Lower leg skin (tissue), 4 donors: ENCODE data around the gene ACTN3. TPM values are rescaled to one million over a fixed set of nuclear protein-coding genes. Genes with fewer than 3 reads are reported as not detected.
"Not testable (repeated sequence)": the region's sequence is repeated elsewhere in the genome, so short reads cannot be mapped to it uniquely, and the experiment has no call there.

Experiments used
- DNase-seq, 2 donors: peaks; one replicate each; pipeline ENCODE4 v3.0.0-alpha.2; 2019; ENCODE audit warnings: low spot score in 2 of 2
- H3K4me3 ChIP-seq: fragments of 200-600 bp; sonication (generic); 2 replicates; pipeline ENCODE4 v1.5.1; 2017; ENCODE audit warnings: mild to moderate bottlenecking, low read depth; ENCODE audit not compliant: poor library complexity, severe bottlenecking
- CTCF ChIP-seq, 3 donors: fragments of 450-650 bp; IDR thresholded peaks; one replicate each; pipeline ENCODE4 v1.5.1; 2016; ENCODE audit warnings: antibody characterized with exemption in 3 of 3, mild to moderate bottlenecking in 3 of 3, moderate library complexity in 2 of 3
- POLR2A ChIP-seq, 2 donors: fragments of 450-650 bp; IDR thresholded peaks; one replicate each; pipeline ENCODE4 v1.6.1; 2016 to 2017; ENCODE audit warnings: antibody characterized with exemption in 2 of 2, mild to moderate bottlenecking in 1 of 2, moderate library complexity in 1 of 2
- WGBS, 2 donors: methylation state at CpG; one replicate each; pipeline ENCODE4 v1.1.5; 2018; 5-methylcytosine and 5-hydroxymethylcytosine counted together
- intact Hi-C: fragments of 100-400 bp; cut with DNase I; formaldehyde crosslinking; loops from one replicate; pipeline ENCODE4 v1.15.0; 2023; ENCODE audit warnings: low total_unique reads
- total RNA-seq, 4 donors: library from RNA; depleted of rRNA; stranded (reverse); fragments of >200 nt; gene quantifications; one replicate each; pipeline ENCODE4 v1.1.0, GENCODE V29; 2016

ACTN3 gene
- total RNA-seq, 4 donors from 2014 or later: not detected

GRCh38 chr11:66570079-66570849 lies 23.6 kb downstream of the ACTN3 start:
- no peak overlapping the region for H3K4me3 ChIP-seq
- intact Hi-C loops: no loop called here
- 68 to 72% methylated on average over 5 of the region's 5 CpGs for WGBS, 2 donors

DNA sequence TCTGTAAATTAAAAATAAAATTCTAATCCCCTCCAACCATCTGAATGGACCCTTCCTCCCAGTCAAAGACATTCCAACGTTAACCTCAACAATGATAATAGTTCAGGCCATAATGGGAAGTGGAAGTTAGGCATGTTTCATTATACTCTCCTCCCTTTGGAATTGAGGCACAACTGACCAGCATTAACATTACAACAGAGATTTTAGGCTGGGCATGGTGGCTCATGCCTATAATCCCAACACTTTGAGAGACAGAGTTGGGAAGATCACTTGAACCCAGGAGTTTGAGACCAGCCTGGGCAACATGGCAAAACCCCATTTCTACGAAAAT lies 24.1 kb downstream of the ACTN3 start:
- no peak for DNase-seq
- intact Hi-C loops: no loop called here
- WGBS, 2 donors: 72 to 80% methylated on average over 2 of the region's 2 CpGs
- H3K4me3 ChIP-seq: no peak overlapping the region
- TF ChIP-seq POLR2A (IDR thresholded peaks at IDR 0.05): no peak
- no peak for TF ChIP-seq CTCF (IDR thresholded peaks at IDR 0.05)

More at GRCh38 chr11:66570079-66570849, 23.6 kb downstream of the ACTN3 start:
- DNase-seq: no peak
- no peak for TF ChIP-seq CTCF (IDR thresholded peaks at IDR 0.05)
- no peak for TF ChIP-seq POLR2A (IDR thresholded peaks at IDR 0.05)

- intact Hi-C loops: no loop called here
- 20% methylated on average over 23 to 25 of the region's 25 CpGs for WGBS, 2 donors
- TF ChIP-seq POLR2A (IDR thresholded peaks at IDR 0.05): no peak
- TF ChIP-seq CTCF (IDR thresholded peaks at IDR 0.05): peak in 1 of 3 donors; percentile 53
- no peak overlapping the region for H3K4me3 ChIP-seq
- peak; percentile 37 to 96 for DNase-seq
Measured at GRCh38 chr11:66579017-66579606, 32.4 kb downstream of the ACTN3 start.

DNA sequence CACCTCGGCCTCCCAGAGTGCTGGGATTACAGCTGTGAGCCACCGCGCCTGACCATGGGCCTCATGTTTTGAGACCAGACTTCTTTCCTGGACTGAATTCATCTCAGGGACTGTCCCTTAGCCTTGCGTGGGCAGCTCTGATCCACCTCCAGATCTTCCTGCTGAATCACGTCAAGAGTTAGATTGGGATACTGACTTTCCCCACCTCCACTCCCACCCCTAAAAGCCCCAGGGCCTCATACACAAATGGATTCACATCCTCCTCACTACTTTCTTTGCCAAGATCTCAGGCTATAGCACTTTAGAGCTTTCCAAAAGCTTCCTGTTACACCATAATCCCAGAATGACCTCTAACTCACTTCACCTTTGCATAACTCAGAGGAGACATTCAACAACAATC lies 34.1 kb downstream of the ACTN3 start:
- 68 to 76% methylated on average over 5 of the region's 5 CpGs for whole genome bisulfite sequencing, 2 donors
- intact Hi-C loops: no loop called here

GRCh38 chr11:66581261-66581660 lies 34.6 kb downstream of the ACTN3 start:
- TF ChIP-seq POLR2A (IDR thresholded peaks at IDR 0.05) (no peak), CTCF (IDR thresholded peaks at IDR 0.05) (no peak)
- no peak for DNase-seq
- H3K4me3 ChIP-seq: no peak overlapping the region
- WGBS, 2 donors: 84 to 88% methylated on average over 3 of the region's 3 CpGs
- intact Hi-C loops: no loop called here

More for the DNA sequence above, 34.1 kb downstream of the ACTN3 start:
- no peak for DNase-seq
- H3K4me3 ChIP-seq: no peak overlapping the region
- TF ChIP-seq POLR2A (IDR thresholded peaks at IDR 0.05): no peak
- TF ChIP-seq CTCF (IDR thresholded peaks at IDR 0.05): no peak

DNA sequence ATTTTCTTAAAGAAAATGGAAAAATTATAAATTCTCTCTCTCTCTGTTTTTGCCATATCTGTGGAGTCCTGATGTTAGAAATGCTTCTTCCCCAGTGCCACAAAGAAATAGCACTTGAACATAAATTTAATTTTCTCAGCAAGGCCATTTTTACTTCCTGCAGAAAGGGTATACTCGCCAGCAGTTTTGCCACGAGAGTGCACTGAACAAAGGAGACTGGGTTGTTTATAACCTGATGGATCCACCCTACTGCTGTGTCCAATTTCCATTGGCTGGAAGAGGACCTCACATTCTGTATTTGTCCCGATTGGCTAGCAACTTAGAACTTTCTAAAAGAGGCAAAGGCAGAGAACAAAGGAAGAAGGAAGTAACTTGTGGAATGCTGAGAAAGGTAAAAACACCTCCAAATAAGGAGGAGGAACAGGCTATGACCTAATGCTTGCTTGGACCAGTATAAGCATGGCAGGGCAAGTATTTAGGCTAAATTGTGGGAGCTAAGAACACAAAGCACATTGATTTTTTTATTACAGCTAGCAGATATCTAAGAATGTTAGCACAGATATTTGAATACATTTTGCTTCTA lies 36.0 kb downstream of the ACTN3 start:
- 81 to 84% methylated on average over 3 of the region's 3 CpGs for whole genome bisulfite sequencing, 2 donors
- H3K4me3 ChIP-seq, DNase-seq, intact Hi-C loops: not testable (repeated sequence)

- 100% methylated on average over 1 of the region's 1 CpG for WGBS, 2 donors
- DNase-seq, intact Hi-C loops, H3K4me3 ChIP-seq: not testable (repeated sequence)
Measured at GRCh38 chr11:66585447-66585846, 38.7 kb downstream of the ACTN3 start.
